D341Med (cell line): ENCODE measurements around the gene CCDC97.
"Not testable (repeated sequence)": the region's sequence is repeated elsewhere in the genome, so short reads cannot be mapped to it uniquely, and the experiment has no call there.

Experiments used
- DNase-seq: peaks from one replicate; pipeline ENCODE4 v3.0.0; 2012; ENCODE audit warnings: low spot score

CCDC97 gene

GRCh38 chr19:41364524-41365391 lies 54.8 kb downstream of the CCDC97 start:
- DNase-seq, result no peak

DNA sequence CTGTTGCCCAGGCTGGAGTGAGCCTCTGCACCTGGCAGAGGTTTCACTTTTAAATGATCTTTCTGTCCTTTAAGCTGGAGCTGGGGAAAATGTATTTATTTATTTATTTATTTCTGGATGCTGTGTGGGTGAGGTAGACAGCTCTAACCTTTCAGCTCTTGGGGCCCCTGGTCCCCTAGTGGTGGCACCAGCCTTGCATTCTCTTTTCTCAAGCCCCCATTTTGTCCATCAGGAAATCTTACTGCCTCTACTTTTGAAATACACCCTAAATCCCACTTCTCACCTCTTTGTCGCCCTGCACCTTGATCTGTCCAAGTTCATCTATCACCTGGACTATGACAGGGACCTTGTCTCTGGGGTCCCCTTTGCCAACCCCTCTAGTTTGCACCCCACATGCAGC lies 56.1 kb downstream of the CCDC97 start:
- no peak for DNase-seq

DNA sequence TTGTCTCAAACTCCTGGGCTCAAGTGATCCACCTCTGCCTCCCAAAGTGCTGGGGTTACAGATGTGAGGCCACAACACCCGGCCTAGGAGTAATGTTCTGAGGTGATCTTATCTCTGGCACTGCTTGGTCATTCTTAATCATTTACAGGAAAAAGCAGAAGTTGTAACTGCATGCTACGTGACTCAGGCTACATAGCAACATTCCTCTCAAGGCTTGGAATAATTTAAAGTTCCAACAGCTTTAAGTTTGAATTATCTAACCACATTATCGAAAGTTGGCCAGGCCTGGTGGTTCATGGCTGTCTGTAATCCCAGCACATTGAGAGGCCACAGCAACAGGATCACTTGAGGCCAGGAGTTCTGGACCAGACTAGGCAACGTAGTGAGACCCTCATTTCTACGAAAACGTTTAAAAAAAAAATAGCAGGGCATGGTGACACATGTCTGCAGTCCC lies 57.9 kb downstream of the CCDC97 start:
- DNase-seq, result no peak

GRCh38 chr19:41369769-41370168 lies 59.8 kb downstream of the CCDC97 start:
- DNase-seq, result no peak

GRCh38 chr19:41371119-41371518 lies 61.1 kb downstream of the CCDC97 start:
- DNase-seq, result not testable (repeated sequence)

- no peak for DNase-seq
Measured at GRCh38 chr19:41371541-41371940, 61.6 kb downstream of the CCDC97 start.

DNA sequence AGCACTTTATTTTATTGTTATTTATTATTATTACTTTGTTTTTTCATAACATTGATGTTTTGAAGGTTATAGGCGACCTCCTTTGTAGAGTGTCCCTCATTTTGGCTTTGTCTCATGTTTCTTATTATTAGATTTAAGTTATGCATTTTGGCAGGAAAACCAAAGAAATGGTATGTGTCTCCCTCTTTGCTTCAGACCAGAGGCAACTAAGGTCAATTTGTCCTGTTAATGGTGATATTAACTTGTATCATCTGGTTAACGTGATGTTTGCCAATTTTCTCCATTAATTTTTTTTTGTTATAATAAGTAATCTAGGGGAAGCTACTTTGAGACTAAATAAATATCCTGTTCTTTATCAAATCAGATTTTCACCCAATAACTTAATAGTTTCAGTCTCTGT lies 62.5 kb downstream of the CCDC97 start:
- no peak for DNase-seq

DNA sequence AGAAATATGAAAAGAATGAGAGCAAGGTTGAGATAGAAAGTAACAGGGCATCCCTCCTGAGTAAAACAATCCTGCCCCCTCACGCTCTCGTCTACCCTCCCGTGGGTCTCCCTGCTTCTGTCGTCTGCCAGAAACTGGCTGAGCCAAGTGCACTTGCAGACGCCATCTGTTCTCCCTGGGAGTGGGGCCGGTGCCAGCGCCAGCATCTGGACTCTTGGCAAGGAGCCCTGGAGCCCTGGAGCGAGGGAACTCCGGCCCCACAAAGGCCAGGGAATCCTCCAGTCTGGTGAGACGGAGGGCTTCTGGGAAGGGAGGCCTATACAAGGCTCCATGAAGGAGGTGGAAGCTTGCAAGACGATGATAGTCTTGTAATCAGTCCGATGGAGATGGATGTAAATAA lies 64.0 kb downstream of the CCDC97 start:
- DNase-seq, result peak; percentile 91
